ENCODE measurements around the gene ARSG.
A peak's percentile ranks its signal among the peaks of the same experiment; 100 is the strongest.
"Not testable (repeated sequence)": the region's sequence is repeated elsewhere in the genome, so short reads cannot be mapped to it uniquely, and the experiment has no call there.

ARSG gene

DNA sequence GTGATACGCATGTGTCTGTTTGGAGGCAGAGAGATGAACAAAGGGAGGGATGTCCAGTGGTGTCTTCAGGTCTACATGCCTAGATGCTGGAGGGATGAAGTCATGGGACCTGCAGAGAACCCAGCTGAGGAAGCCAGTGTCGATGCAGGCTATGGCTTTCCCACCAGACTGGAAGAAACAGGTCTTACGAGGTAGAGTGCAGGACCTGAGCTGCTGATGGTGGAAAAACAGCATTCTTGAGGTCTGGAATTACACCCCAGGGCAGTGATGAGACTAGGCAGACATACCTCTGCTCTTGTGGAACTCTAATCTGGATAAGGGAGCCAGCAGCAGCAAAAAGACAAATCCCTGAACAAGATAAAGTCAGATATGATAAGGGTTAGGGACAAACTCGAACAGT lies 37.4 kb downstream of the ARSG start:
- no peak for DNase-seq (ENCODE audit: low read depth in 2 of 2)

DNA sequence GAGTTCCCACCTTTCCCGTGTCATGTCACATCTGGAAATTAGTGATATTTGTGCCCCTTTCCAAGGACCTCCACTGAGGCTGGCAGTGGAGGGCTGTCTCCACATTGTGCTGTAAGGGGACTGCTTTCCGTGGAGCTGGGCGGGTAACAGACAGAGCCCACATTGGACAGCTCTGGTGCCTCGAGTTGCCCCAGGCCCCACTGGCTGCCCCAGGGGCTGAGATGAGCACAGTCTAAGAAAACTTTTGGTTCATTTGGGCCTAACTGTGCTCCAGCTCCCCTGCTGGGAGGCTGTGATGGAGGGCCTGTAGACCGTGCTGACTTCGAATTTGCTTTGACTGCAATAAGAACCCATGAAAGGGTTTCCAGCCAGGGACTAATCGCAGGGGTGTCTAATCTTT lies 38.0 kb downstream of the ARSG start:
- DNase-seq (ENCODE audit: low read depth in 2 of 2) = no peak

DNA sequence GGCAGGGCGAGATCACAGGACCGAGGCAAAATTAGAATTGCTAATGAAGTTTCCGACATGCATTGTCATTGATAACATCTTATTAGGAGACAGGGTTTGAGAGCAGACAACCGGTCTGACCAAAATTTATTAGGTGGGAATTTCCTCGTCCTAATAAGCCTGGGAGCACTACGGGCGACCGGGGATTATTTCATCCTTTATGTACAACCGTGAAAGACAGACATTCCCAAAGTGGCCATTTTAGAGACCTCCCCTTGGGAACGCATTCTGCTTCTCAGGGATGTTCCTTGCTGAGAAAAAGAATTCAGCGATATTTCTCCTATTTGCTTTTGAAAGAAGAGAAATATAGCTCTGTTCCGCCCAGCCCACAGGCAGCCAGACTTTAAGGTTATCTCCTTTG lies 40.6 kb downstream of the ARSG start:
- DNase-seq (ENCODE audit: low read depth in 2 of 2) = not testable (repeated sequence)

DNA sequence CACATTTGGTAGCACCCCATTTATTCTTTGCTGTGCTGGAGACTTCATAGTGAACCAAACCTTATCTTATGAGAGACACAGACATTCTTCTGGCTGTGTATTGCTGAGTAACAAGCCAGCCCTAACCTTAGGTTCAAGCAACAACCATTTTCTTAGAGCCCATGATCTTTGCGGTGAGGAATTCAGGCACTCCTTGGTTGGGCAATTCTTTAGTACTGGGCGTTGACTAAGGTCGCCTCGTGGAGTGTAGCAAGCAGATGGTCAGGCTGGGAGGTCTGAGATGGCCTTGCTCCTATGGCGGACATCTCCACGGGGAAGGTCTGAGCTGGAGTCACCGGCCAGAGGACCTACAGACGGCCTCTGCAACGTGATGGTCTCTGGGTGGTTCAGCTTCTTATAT lies 43.1 kb downstream of the ARSG start:
- no peak for DNase-seq (ENCODE audit: low read depth in 2 of 2)

DNA sequence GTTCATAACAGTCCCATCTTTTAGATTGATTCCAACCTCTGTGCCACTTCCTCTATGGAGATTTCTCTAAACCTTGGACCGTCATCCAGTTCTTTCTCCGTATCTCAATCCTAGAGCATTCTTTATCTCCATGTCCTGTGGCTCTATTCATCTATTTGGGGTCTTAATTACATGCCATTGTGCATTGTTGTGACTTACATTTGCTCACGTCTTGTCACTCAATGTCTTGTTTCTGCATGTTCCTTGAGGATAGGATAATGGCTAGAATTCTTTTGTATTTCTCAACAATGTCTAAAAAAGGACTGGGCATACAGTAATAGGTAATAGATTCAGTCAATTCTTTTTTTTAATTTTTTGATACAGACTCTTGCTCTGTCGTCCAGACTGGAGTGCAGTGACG lies 50.2 kb downstream of the ARSG start:
- no peak for DNase-seq (ENCODE audit: low read depth in 2 of 2)

DNA sequence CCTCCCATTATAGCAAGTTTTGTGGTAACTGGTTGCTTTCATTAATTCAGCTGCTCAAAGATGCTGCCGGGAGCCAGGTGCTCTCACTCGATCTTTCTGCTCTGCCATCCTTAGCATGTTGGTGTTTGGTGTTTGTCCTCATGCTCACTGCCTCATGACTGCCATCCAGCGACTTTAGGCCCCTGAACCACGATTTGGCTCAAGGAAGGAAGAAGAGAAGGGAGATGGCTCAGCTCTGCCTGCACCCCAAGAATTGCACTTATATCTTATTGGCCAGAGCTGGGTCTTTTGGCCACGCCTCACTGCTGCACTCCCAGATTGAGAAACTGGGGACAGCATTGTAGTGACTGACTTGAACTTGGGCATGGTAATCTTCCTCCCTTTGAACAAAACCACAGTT lies 52.7 kb downstream of the ARSG start:
- DNase-seq (ENCODE audit: low read depth in 2 of 2) = no peak

DNA sequence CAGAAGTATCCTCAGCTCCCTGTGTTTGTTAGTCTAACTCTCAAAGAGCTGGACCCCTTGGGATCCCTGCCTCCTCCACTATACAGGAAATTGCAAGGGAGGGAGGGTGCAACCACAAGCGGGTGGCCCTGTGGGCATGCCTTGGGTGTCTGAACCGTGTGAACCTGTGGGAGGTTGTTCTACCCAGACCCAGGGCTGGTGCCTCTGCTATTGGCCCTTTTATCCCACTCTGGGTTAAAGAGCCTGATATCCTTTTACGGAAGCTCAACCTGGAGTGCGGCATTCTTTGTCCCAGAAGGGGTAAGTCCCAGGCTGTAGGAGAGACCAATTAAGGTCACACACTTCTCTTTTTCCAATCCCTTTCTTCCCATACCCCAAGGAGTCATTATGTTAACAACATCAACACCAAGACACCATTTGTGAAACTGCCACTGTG lies 53.4 kb downstream of the ARSG start:
- DNase-seq (ENCODE audit: low read depth in 2 of 2) = no peak

DNA sequence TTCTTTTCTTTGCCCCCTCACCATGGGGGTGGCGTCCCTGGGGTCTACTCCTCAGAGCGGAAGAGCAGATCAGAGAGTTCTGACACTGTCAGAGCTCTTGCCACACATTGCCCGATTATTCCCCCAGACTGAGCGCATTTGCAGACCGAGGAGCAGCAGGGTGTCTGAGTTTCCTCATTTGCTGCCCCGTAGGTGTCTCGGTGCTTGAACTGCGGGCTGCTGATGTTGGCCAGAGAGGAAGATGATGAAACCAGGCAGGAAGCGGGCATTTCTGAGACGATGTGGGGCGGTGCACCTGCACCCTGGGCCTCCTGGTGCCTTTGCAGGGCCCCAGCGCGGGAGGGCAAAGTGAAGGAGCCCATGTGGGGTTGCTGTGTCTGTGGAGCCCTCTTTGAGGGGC lies 55.2 kb downstream of the ARSG start:
- DNase-seq (ENCODE audit: low read depth in 2 of 2) = peak; percentile 64 to 71

DNA sequence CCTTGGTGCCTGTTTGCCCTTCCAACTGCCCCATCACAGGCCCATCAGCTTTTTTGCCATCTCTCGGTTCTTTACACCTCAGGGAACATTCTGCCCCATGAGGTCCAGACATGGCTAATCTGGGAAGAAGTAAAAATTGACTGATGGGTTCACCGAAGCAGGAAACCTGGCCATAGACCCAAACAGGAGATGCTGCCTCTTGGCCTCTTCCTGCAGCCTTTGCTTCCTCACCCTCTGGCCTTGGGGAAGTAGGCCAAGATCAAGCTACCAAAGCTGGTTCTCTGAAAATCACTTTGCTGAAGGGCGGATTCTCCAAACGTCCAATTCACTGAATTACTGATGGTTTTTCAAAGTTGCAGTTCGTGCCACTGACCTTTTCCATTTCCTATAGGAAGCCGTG lies 56.1 kb downstream of the ARSG start:
- no peak for DNase-seq (ENCODE audit: low read depth in 2 of 2)

DNA sequence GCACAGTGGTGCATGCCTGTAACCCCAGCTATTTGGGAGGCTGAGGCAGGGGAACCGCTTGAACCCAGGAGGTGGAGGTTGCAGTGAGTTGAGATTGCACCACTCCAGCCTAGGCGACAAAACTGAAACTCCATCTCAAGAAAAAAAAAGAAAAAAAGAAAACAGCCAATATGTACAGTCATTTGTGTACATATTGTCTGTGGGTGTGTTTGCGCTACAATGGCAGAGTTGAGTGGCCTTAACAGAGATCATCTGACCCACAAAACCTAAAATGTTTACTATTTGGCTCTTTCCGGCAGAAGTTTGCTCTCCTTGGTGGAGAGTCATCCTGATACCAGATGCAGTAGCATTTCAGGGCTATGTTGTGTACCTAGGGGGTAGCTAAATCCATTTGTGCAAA lies 57.9 kb downstream of the ARSG start:
- no peak for DNase-seq (ENCODE audit: low read depth in 2 of 2)

DNA sequence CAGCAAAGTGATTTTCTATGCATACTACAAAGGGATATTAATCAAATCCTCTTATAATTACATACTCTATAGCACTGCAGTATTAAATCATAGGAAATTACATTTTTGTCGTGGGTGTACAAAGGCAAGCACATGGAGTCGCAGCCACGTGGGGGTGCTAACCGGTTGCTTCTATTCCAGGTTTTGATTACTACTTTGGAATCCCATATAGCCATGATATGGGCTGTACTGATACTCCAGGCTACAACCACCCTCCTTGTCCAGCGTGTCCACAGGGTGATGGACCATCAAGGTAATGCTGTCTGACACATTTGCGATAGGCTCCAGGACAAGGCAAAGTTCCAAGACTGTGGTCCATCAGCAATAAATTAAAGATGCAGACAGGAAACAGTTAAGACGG lies 60.1 kb downstream of the ARSG start:
- no peak for DNase-seq (ENCODE audit: low read depth in 2 of 2)

DNA sequence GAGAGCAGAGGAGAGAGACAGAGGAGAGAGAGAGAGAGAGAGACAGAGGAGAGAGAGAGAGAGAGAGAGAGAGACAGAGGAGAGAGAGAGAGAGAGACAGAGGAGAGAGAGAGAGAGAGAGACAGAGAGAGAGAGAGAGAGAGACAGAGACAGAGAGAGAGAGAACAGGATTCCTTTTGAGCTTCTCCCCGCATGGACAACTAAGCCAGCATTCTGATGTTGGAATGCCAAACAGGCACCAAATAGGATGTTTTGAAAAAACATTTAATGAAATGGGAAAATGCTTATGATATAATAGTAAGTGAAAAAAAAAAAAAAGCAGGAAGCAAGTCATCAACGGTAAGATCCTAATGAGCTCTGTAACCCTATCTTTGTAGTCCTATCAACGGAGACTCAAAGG lies 60.7 kb downstream of the ARSG start:
- no peak for DNase-seq (ENCODE audit: low read depth in 2 of 2)

DNA sequence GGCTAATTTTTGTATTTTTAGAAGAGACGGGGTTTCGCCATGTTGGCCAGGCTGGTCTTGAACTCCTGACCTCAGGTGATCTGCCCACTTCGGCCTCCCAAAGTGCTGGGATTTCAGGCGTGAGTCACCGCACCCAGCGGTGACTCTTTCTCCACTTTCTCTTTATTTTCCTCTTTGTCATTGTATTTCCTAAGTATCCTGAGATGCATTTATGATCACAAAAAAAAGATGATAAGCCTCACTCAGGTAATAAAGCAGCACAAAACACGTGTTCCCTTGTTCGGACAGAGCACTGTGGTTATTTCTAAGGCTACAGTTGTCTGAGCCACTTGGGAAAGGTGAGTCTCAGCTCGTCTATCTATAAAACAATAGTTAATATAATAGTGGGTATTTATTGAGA lies 61.4 kb downstream of the ARSG start:
- DNase-seq (ENCODE audit: low read depth in 2 of 2) = not testable (repeated sequence)

DNA sequence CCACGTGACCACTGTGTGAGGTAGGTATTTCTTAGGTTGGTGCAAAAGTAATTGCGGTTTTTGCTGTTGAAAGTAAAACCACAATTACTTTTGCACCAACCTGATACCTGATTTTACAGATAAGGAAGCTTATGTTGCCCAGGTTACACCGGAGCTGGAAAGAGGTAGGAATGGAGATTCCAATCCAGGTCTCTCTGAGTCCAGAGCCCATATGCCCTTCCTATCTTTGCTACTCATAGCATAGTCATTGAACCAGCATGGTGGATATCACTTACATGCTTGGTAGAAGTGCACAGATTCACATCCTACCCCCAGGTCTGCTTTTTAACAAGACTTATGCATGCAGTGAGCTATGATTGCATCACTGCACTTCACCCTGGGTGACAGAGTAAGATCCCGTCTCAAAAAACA lies 61.8 kb downstream of the ARSG start:
- DNase-seq (ENCODE audit: low read depth in 2 of 2) = no peak

DNA sequence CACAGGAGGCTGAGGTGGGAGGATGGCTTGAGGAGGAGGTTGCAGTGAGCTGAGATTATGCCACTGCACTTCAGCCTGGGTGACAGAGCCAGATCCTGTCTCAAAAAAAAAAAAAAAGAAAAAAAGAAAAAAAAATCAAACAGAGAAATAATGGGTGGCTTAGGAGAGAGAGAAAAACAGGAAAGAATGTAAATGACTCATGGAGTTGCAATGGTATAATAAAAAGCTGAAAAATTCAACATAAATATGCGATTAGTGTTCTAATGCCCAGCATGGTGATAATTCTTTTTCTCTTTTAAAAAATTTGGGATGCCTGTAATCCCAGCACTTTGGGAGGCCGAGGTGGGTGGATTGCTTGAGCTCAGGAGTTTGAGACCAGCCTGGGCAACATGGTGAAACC lies 63.0 kb downstream of the ARSG start:
- DNase-seq (ENCODE audit: low read depth in 2 of 2) = not testable (repeated sequence)

DNA sequence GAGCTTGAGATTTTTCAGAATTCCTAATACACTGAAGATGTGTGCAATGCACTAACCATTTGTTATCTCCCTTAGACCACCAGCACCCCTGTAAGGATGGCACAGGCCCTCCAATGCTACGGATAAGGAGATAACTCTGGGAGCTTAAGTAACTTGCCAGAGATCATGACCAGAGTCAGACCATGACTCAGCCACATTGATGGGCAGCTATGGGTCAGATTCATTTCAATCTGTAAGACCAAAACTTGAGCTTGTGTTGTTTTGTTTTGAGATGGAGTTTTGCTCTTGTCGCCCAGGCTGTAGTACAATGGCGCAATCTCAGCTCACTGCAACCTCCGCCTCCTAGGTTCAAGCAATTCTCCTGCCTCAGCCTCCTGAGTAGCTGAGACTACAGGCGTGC lies 63.8 kb downstream of the ARSG start:
- DNase-seq (ENCODE audit: low read depth in 2 of 2) = not testable (repeated sequence)

DNA sequence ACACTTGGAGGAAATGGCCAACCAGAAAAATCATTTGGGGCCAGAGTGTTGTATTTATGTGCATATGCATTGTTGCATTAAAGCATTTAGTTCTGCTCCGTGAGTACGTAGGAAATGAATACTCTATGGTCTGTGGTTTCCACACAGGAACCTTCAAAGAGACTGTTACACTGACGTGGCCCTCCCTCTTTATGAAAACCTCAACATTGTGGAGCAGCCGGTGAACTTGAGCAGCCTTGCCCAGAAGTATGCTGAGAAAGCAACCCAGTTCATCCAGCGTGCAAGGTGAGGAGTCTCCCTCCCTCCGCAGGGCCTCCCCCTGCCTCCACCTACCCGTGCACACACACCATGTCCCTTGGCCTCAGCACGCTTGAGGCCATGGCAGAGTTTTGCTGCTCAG lies 65.2 kb downstream of the ARSG start:
- peak; percentile 34 to 38 for DNase-seq (ENCODE audit: low read depth in 2 of 2)

DNA sequence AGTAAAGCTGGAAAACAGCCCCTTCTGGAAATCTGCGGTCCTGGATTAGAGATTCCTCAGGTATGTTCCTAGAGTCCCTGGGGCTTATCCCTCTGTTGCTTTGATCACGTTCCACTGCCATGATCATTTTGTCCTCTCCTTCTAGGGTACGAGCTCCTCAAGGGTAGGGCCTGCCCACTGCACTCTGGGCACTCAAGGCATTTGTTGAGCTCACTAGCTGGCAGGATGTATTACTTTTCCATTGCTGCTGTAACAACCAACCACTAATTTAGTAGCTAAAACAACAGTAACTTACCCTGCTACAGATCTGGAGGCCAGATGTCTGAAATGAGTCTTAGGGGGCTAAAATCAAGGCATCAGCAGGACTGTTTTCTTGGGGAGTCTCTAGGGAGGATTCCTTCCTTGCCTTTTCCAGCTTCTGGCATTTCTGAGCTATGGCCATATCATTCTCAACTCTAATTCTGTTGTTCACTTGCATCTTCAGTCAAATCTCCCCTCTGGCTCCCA lies 65.7 kb downstream of the ARSG start:
- DNase-seq (ENCODE audit: low read depth in 2 of 2) = no peak

DNA sequence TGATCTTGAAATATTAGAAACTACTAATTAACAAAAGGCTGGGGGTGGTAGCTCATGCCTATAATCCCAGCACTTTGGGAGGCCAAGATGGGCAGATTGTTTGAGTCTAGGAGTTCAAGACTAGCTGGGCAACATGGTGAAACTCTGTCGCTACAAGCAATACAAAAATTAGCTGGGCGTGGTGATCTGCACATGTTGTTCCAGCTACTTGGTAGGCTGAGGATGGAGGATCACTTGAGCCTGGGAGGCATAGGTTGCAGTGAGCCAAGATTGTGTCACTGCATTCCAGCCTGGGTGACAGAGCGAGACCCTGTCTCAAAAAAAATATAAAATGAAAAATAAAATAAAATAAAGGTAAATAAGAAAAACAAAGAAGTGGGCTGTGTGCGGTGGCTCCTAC lies 66.6 kb downstream of the ARSG start:
- DNase-seq (ENCODE audit: low read depth in 2 of 2) = no peak

DNA sequence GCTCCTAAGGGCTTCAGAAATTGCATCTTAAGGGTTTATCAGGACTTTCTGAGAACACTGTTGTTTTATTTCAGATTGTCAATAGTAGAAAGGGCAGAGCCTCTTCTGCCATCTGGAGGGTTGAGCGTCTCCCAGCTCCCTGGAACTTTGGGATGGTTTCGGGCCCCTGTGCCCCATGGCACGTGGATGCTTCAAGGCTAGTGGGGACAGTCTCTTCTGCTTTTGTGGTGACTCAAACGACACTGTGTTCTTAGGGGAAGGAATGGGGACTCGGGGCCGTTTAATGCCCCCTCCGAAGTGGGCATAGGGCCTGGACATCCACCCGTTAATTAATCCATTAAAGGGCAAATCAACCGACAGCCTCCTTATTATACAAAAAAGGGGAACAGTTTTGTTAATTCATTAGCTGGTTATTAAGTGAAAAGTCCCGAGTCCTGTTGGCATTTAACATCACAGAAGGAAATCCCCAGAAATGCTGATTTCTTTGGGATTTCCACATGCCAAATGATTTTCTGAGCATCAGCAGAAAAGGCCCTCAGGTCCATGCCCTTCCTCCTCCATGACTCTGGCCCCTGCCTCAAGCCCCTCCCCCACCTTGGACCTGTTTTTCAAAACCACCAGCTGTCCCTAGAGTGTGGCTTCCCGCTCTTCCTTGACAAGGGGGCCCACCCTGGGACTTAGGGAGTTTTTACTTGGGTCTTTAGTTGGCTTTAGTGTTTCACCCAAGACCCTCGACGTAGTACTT lies 68.7 kb downstream of the ARSG start:
- no peak for DNase-seq (ENCODE audit: low read depth in 2 of 2)

DNA sequence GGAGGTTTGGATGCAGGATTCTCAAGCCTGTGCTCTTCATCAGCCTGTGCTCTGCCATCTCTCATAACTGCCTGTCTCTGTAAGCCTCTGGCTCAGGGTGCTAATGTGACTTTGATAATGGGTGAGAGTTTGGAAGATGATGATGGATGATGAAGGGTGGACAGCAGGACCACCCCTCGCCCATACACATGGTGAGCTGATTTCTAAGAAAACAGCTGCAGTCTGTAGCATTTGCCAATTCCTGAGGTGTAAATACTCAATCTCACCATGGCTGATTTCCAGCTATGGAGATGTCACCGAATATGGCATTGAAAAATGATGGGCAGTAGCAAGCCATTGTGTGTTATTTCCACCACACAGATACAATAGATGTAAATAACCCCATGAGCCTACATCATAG lies 74.2 kb downstream of the ARSG start:
- no peak for DNase-seq (ENCODE audit: low read depth in 2 of 2)

DNA sequence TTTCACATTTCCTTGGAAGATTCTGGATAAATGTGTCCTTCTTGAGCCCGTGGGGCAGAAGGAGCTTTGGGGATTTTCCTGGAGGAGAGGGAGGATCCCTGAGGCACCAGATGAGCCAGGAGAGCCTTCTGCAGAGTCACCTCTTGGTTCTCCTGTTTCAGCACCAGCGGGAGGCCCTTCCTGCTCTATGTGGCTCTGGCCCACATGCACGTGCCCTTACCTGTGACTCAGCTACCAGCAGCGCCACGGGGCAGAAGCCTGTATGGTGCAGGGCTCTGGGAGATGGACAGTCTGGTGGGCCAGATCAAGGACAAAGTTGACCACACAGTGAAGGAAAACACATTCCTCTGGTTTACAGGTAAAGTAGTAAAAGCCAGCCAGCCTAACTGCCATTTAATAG lies 77.1 kb downstream of the ARSG start:
- no peak for DNase-seq (ENCODE audit: low read depth in 2 of 2)

DNA sequence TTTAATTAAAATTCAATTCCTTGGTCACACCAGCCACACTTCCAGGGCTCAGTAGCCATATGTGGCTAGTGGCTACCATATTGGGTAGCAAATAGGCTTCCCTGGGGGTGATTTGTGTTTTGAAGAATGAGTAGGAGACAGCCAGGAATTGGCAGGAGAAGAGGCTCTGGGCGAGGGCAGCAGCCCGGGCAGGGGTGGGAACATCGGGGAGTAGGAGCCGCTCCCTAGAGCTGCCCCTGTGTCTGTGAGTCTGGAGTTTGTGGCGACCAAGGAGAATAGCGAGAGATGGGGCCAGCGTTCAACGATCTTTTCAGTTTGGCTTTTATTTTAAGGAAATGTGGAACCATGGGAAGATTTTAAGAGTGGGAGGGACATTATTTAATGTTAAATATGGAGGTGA lies 84.3 kb downstream of the ARSG start:
- DNase-seq (ENCODE audit: low read depth in 2 of 2) = no peak

DNA sequence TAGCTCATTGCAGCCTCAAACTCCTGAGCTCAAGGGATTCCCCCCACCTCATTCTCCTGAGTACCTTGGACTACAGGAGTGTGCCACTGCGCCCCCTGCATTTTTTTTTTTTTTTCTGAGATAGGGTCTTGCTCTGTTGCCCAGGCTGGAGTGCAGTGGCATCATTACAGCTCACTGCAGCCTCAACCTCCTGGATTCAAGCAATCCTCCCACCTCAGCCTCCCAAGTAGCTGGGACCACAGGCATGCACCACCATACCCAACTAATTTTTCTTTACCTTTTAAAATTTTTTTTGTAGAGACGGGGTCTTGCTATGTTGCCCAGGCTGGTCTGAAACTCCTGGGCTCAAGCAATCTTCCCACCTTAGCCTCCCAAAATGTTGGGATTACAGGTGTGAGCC lies 84.9 kb downstream of the ARSG start:
- not testable (repeated sequence) for DNase-seq (ENCODE audit: low read depth in 2 of 2)
